HL-60 (cell line): ENCODE measurements around the gene IGF2R.

ENCODE experiments used
- TF ChIP-seq, protein P1 (sequence below): IDR thresholded peaks from one replicate; pipeline ENCODE4 v1.5.1; 2011; ENCODE audit warnings: low read length, control low read depth, inconsistent platforms; ENCODE audit not compliant: insufficient read depth
- TF ChIP-seq, protein P2 (sequence below): IDR thresholded peaks from 2 replicates; pipeline ENCODE4 v1.6.1; 2012; ENCODE audit warnings: low read depth; ENCODE audit not compliant: insufficient replicate concordance

DNA sequence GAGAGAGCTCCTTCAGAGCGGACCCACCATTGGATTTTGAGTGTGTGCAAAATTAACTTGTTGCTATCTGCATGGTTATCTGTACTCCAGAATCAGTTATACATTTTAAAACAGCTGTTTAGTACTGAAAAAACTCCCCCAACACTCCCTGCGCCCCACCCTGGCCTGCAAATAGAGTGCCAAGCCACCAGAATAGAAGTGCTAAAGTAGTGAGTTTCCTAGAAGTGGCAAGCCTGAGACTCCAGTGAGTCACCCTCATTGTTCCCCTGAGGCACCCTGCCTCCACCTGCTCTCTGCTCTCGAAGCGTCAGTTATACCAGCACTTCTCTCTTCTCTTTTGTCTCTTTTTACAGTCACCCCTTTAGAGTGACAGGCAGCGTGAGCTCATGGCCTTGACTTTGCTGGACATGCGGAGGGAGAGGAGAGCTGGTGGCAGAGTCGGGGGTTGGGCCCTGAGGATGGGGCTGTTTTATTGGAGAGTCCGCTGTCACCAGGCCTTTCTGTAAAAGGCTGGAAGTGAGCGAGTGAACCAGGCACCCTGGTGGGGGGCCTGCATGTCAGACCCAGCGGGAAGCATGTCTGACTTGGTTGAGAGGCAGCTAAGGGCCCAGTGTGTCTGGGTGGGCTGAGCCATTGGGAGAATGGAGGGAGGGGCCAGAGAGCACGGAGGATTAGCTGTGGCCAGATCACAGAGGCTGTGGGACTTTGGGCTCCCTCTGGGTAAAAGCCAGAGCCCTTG lies 10.4 kb downstream of the IGF2R start:
- TF ChIP-seq, protein P1, sequence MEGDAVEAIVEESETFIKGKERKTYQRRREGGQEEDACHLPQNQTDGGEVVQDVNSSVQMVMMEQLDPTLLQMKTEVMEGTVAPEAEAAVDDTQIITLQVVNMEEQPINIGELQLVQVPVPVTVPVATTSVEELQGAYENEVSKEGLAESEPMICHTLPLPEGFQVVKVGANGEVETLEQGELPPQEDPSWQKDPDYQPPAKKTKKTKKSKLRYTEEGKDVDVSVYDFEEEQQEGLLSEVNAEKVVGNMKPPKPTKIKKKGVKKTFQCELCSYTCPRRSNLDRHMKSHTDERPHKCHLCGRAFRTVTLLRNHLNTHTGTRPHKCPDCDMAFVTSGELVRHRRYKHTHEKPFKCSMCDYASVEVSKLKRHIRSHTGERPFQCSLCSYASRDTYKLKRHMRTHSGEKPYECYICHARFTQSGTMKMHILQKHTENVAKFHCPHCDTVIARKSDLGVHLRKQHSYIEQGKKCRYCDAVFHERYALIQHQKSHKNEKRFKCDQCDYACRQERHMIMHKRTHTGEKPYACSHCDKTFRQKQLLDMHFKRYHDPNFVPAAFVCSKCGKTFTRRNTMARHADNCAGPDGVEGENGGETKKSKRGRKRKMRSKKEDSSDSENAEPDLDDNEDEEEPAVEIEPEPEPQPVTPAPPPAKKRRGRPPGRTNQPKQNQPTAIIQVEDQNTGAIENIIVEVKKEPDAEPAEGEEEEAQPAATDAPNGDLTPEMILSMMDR = no peak
- TF ChIP-seq, protein P2, sequence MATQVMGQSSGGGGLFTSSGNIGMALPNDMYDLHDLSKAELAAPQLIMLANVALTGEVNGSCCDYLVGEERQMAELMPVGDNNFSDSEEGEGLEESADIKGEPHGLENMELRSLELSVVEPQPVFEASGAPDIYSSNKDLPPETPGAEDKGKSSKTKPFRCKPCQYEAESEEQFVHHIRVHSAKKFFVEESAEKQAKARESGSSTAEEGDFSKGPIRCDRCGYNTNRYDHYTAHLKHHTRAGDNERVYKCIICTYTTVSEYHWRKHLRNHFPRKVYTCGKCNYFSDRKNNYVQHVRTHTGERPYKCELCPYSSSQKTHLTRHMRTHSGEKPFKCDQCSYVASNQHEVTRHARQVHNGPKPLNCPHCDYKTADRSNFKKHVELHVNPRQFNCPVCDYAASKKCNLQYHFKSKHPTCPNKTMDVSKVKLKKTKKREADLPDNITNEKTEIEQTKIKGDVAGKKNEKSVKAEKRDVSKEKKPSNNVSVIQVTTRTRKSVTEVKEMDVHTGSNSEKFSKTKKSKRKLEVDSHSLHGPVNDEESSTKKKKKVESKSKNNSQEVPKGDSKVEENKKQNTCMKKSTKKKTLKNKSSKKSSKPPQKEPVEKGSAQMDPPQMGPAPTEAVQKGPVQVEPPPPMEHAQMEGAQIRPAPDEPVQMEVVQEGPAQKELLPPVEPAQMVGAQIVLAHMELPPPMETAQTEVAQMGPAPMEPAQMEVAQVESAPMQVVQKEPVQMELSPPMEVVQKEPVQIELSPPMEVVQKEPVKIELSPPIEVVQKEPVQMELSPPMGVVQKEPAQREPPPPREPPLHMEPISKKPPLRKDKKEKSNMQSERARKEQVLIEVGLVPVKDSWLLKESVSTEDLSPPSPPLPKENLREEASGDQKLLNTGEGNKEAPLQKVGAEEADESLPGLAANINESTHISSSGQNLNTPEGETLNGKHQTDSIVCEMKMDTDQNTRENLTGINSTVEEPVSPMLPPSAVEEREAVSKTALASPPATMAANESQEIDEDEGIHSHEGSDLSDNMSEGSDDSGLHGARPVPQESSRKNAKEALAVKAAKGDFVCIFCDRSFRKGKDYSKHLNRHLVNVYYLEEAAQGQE = no peak
